Spleen (tissue), 11 donors: Measurements from ENCODE around the gene ZCCHC4. TPM values are rescaled to one million over a fixed set of nuclear protein-coding genes. Genes with fewer than 3 reads are reported as not detected.
"Not testable (repeated sequence)": the region's sequence is repeated elsewhere in the genome, so short reads cannot be mapped to it uniquely, and the experiment has no call there.

ENCODE experiments used
- DNase-seq: peaks from one replicate; pipeline ENCODE4 v3.0.0-alpha.2; 2020
- H3K27ac ChIP-seq, 8 donors: fragments of 200-600 bp; sonication (generic) in 7 of 8; 1 replicate in 4 of 8; 2 replicates in 4 of 8; pipeline versions ENCODE4 v1.5.0 to v1.8.0; 2016 to 2021; ENCODE audit warnings: inconsistent platforms in 4 of 8, mild to moderate bottlenecking in 4 of 8, moderate library complexity in 1 of 8
- H3K27me3 ChIP-seq, 7 donors: fragments of 200-600 bp; sonication (generic) in 6 of 7; replicated peaks in 1 of 7; 1 replicate in 4 of 7; 2 replicates in 3 of 7; pipeline versions ENCODE4 v1.5.0 to v1.8.0; 2016 to 2021; ENCODE audit warnings: inconsistent platforms in 3 of 7, mild to moderate bottlenecking in 1 of 7
- H3K36me3 ChIP-seq, 6 donors: fragments of 200-600 bp; sonication (generic) in 5 of 6; 1 replicate in 4 of 6; 2 replicates in 2 of 6; pipeline versions ENCODE4 v1.5.0 to v1.8.0; 2016 to 2021; ENCODE audit warnings: inconsistent platforms in 2 of 6
- H3K4me1 ChIP-seq, 6 donors: fragments of 200-600 bp; sonication (generic) in 5 of 6; 1 replicate in 3 of 6; 2 replicates in 3 of 6; pipeline versions ENCODE4 v1.5.0 to v1.8.0; 2016 to 2021; ENCODE audit warnings: inconsistent platforms in 3 of 6
- H3K4me3 ChIP-seq, 8 donors: fragments of 200-600 bp; sonication (generic) in 7 of 8; 1 replicate in 4 of 8; 2 replicates in 4 of 8; pipeline versions ENCODE4 v1.5.0 to v1.8.0; 2016 to 2021; ENCODE audit warnings: inconsistent platforms in 4 of 8, mild to moderate bottlenecking in 4 of 8, moderate library complexity in 2 of 8
- H3K9me3 ChIP-seq, 8 donors: fragments of 200-600 bp; sonication (generic) in 7 of 8; 1 replicate in 4 of 8; 2 replicates in 4 of 8; pipeline versions ENCODE4 v1.5.0 to v1.8.0; 2016 to 2021; ENCODE audit warnings: inconsistent platforms in 4 of 8
- CTCF ChIP-seq, 11 experiments: fragments of 200-600 bp in 7 of 11; fragments of 450-650 bp in 4 of 11; sonication (generic) in 4 of 11; IDR thresholded peaks in 8 of 11; conservative IDR thresholded peaks in 3 of 11; 1 replicate in 7 of 11; 2 replicates in 4 of 11; pipeline versions ENCODE4 v1.4.0 to v1.8.0; 2016 to 2021; ENCODE audit warnings: antibody characterized with exemption in 11 of 11, inconsistent platforms in 4 of 11, mild to moderate bottlenecking in 1 of 11
- POLR2A ChIP-seq, 3 donors: fragments of 450-650 bp; IDR thresholded peaks; one replicate each; pipeline ENCODE4 v1.5.1; 2017; ENCODE audit warnings: antibody characterized with exemption in 3 of 3, mild to moderate bottlenecking in 1 of 3
- POLR2AphosphoS5 ChIP-seq, 3 donors: sonication (generic); formaldehyde crosslinking; IDR thresholded peaks; one replicate each; pipeline ENCODE4 v1.5.1; 2017; ENCODE audit warnings: antibody characterized with exemption in 3 of 3
- WGBS, 5 donors: extraction: QIAGEN DNeasy Blood & Tissue Kit in 3 of 5; methylation state at CpG; one replicate each; pipeline versions ENCODE4 v1.1.5 to v1.1.7; 2013 to 2018; 5-methylcytosine and 5-hydroxymethylcytosine counted together
- intact Hi-C: fragments of 100-400 bp; cut with DNase I; formaldehyde crosslinking; loops from one replicate; pipeline ENCODE4 v1.15.0; 2023; ENCODE audit warnings: low total_unique reads
- polyA plus RNA-seq, 3 donors: library from polyadenylated mRNA; stranded (reverse); fragments of 200-250 nt; gene quantifications; one replicate each; pipeline ENCODE4 v1.2.1, GENCODE V29; 2013
- total RNA-seq, 7 donors: library from RNA; depleted of rRNA in 3 of 7; stranded (reverse); fragments of >200 nt in 3 of 7; fragmentation: NEBNext Ultra II Directional in 4 of 7; extraction: Animal tissue kit (Norgen Biotek cat#: 25700) in 4 of 7; gene quantifications; one replicate each; pipeline versions ENCODE4 v1.1.0 to v1.2.1, GENCODE V29; 2016 to 2021
- donor health status: healthy with polysubstance abuse.
- donor health status: DM: no; HTN: no; CAD: no; lungs with moderate emphysema.
- donor health status: DM: no; HTN: no; CAD: no.
- donor health status: Bipolar disorder and iron deficiency.
- donor health status: healthy.
- donor health status: DM: no; HTN: no; CAD: no.
- donor health status: DM: yes; HTN: yes; CAD: no.

The ZCCHC4 gene
- total and polyA plus RNA-seq, 10 donors = 5.6 to 14.7 (median 12.1) TPM

GRCh38 chr4:25367877-25368276 is 55.3 kb downstream of the ZCCHC4 start:
- no peak for TF ChIP-seq POLR2AphosphoS5 (IDR thresholded peaks at IDR 0.05)
- TF ChIP-seq CTCF (IDR thresholded peaks at IDR 0.05 in 8 of 11, conservative IDR thresholded peaks at IDR 0.05 in 3 of 11) = no peak
- TF ChIP-seq POLR2A (IDR thresholded peaks at IDR 0.05) = no peak
- DNase-seq = no peak

GRCh38 chr4:25368315-25368714 is 55.7 kb downstream of the ZCCHC4 start:
- WGBS, 5 donors = 67 to 80% (median 78%) methylated on average over 6 of the region's 6 CpGs
- peaks cover 0 to 49% (median 11%) of the 10 kb centered on the region in 6 donors for H3K36me3 ChIP-seq
- peak overlapping the region in 4 of 8 donors; percentile 27 to 53 (median 40) for H3K27ac ChIP-seq
- no peak for DNase-seq
- H3K9me3 ChIP-seq = no peaks in the 10 kb centered on the region
- intact Hi-C loops = no loop called here
- no peaks in the 10 kb centered on the region for H3K4me1 ChIP-seq
- H3K4me3 ChIP-seq = no peak overlapping the region
- no peaks in the 10 kb centered on the region for H3K27me3 ChIP-seq
- TF ChIP-seq CTCF (IDR thresholded peaks at IDR 0.05 in 8 of 11, conservative IDR thresholded peaks at IDR 0.05 in 3 of 11) (no peak), POLR2AphosphoS5 (IDR thresholded peaks at IDR 0.05) (no peak), POLR2A (IDR thresholded peaks at IDR 0.05) (no peak)

More at GRCh38 chr4:25367877-25368276, 55.3 kb downstream of the ZCCHC4 start:
- Histone ChIP-seq H3K9me3 (no peaks in the 10 kb centered on the region), H3K27me3 (no peaks in the 10 kb centered on the region), H3K4me1 (no peaks in the 10 kb centered on the region), H3K36me3 (peaks cover 0 to 49% (median 11%) of the 10 kb centered on the region in 6 donors), H3K27ac (peak overlapping the region in 3 of 8 donors; percentile 27 to 53 (median 32)), H3K4me3 (no peak overlapping the region)
- intact Hi-C loops = no loop called here

GRCh38 chr4:25370242-25370641 is 57.7 kb downstream of the ZCCHC4 start:
- no peak for DNase-seq
- Histone ChIP-seq H3K36me3 (peaks cover 0 to 32% (median 7%) of the 10 kb centered on the region in 6 donors), H3K9me3 (no peaks in the 10 kb centered on the region), H3K27me3 (no peaks in the 10 kb centered on the region), H3K4me1 (peaks cover 0 to under 1% (median 0%) of the 10 kb centered on the region in 6 donors), H3K4me3 (no peak overlapping the region), H3K27ac (no peak overlapping the region)
- intact Hi-C loops = loop anchor here (10.0 kb wide), 1 partner anchor 195 kb away; no protein-coding TSS in a partner anchor
- no peak for TF ChIP-seq POLR2AphosphoS5 (IDR thresholded peaks at IDR 0.05)
- TF ChIP-seq POLR2A (IDR thresholded peaks at IDR 0.05) = no peak
- no peak for TF ChIP-seq CTCF (IDR thresholded peaks at IDR 0.05 in 8 of 11, conservative IDR thresholded peaks at IDR 0.05 in 3 of 11)
- WGBS, 5 donors = 81 to 91% (median 87%) methylated on average over 2 of the region's 2 CpGs

- peaks cover 0 to 14% (median 2%) of the 10 kb centered on the region in 6 donors for H3K4me1 ChIP-seq
- not testable (repeated sequence) for H3K27ac ChIP-seq, H3K27me3 ChIP-seq, DNase-seq, H3K9me3 ChIP-seq, H3K4me3 ChIP-seq
- peaks cover 0 to 25% (median 7%) of the 10 kb centered on the region in 6 donors for H3K36me3 ChIP-seq
- intact Hi-C loops = loop anchor here (10.0 kb wide), 1 partner anchor 198 kb away; no protein-coding TSS in a partner anchor
- WGBS, 5 donors = 68 to 87% (median 72%) methylated on average over 9 of the region's 9 CpGs
Observed at GRCh38 chr4:25372549-25372948, 60.0 kb downstream of the ZCCHC4 start.
